Measurements from ENCODE around the gene NPPC.

GRCh38 chr2:231970461-231970860, 44.3 kb upstream of the NPPC start:
- no peak for TF ChIP-seq CTCF (IDR thresholded peaks at IDR 0.05; ENCODE audit: poor library complexity, severe bottlenecking)
- no peak for TF ChIP-seq TAF1 (IDR thresholded peaks at IDR 0.05; ENCODE audit: low read depth)
- TF ChIP-seq REST (IDR thresholded peaks at IDR 0.05; ENCODE audit: borderline replicate concordance) = no peak
- TF ChIP-seq EZH2 (IDR thresholded peaks at IDR 0.05; ENCODE audit: borderline replicate concordance, insufficient read depth, low read length, poor library complexity, severe bottlenecking) = no peak
- no peak for TF ChIP-seq POLR2AphosphoS5 (IDR thresholded peaks at IDR 0.05)
- no peak for TF ChIP-seq MXI1 (conservative IDR thresholded peaks at IDR 0.05; ENCODE audit: poor library complexity, severe bottlenecking)
